Stimulated activated CD8-positive, alpha-beta memory T cell treated with anti-CD3 and anti-CD28 coated beads, Interleukin-7, amount 100 ng/mL, for 48 hours (primary cell): ENCODE measurements around the gene FMN1.

ENCODE experiments used
- DNase-seq, 2 donors: peaks; one replicate each; pipeline ENCODE4 v3.0.0-alpha.2; 2020; ENCODE audit warnings: low read depth in 1 of 2; ENCODE audit errors: extremely low read depth in 1 of 2

Gene FMN1

GRCh38 chr15:32743411-32744140 lies 450.9 kb downstream of the FMN1 start:
- DNase-seq = no peak

- DNase-seq = no peak
Observed at GRCh38 chr15:32739522-32740063, 454.9 kb downstream of the FMN1 start.

- DNase-seq = no peak
Observed at GRCh38 chr15:32738666-32739065, 455.8 kb downstream of the FMN1 start.

GRCh38 chr15:32737304-32737703 lies 457.2 kb downstream of the FMN1 start:
- DNase-seq = no peak

- no peak for DNase-seq
Observed at GRCh38 chr15:32736701-32737061, 457.8 kb downstream of the FMN1 start.

GRCh38 chr15:32735989-32736700 lies 458.4 kb downstream of the FMN1 start:
- DNase-seq = no peak

GRCh38 chr15:32733281-32733680 lies 461.2 kb downstream of the FMN1 start:
- DNase-seq = no peak

- DNase-seq = no peak
Observed at GRCh38 chr15:32732574-32733157, 461.8 kb downstream of the FMN1 start.

- DNase-seq = no peak
Observed at GRCh38 chr15:32730677-32731654, 463.5 kb downstream of the FMN1 start.

GRCh38 chr15:32729700-32730395 lies 464.7 kb downstream of the FMN1 start:
- DNase-seq = no peak

- no peak for DNase-seq
Observed at GRCh38 chr15:32723171-32723948, 471.2 kb downstream of the FMN1 start.

- DNase-seq = no peak
Observed at GRCh38 chr15:32722136-32722535, 472.4 kb downstream of the FMN1 start.

- no peak for DNase-seq
Observed at GRCh38 chr15:32721596-32721995, 472.9 kb downstream of the FMN1 start.

GRCh38 chr15:32718821-32719716 lies 475.4 kb downstream of the FMN1 start:
- no peak for DNase-seq

GRCh38 chr15:32718227-32718820 lies 476.2 kb downstream of the FMN1 start:
- no peak for DNase-seq

GRCh38 chr15:32717426-32718226 lies 476.9 kb downstream of the FMN1 start, which contains the start of gene GREM1:
Gene GREM1 (plus strand): TSS chr15:32718004. CDS start chr15:32730691, 12,687 bp downstream.
- DNase-seq = no peak

GRCh38 chr15:32716915-32717425 lies 477.5 kb downstream of the FMN1 start:
- DNase-seq = no peak
